NCI-H1092 treated with DMSO at 0.1 percent for 48 hours (cell line): Measurements from ENCODE around the gene DECR2.
"Not testable (repeated sequence)": the region's sequence is repeated elsewhere in the genome, so short reads cannot be mapped to it uniquely, and the experiment has no call there.

Experiments used
- DNase-seq: peaks from one replicate; lab custom pipeline; 2025; lab: John Stamatoyannopoulos, UW

DECR2 gene

GRCh38 chr16:367333-367903, 34.3 kb upstream of the DECR2 start:
- DNase-seq = no peak

- no peak for DNase-seq
Observed at GRCh38 chr16:368388-369158, 33.1 kb upstream of the DECR2 start.

GRCh38 chr16:369275-369865, 32.3 kb upstream of the DECR2 start:
- DNase-seq = no peak

- no peak for DNase-seq
Observed at GRCh38 chr16:369866-370436, 31.7 kb upstream of the DECR2 start.

- DNase-seq = peak; percentile 95
Observed at GRCh38 chr16:370443-370842, 31.2 kb upstream of the DECR2 start, which contains the start of gene MRPL28. Gene MRPL28, minus strand, starts transcription at chr16:370538. Its CDS starts 320 bp downstream, at chr16:370218.

- DNase-seq = no peak
Observed at GRCh38 chr16:370979-371514, 30.6 kb upstream of the DECR2 start.

- DNase-seq = peak; percentile 31
Observed at GRCh38 chr16:371515-372301, 30.0 kb upstream of the DECR2 start.

GRCh38 chr16:372302-372983, 29.2 kb upstream of the DECR2 start:
- DNase-seq = no peak

GRCh38 chr16:373020-373598, 28.6 kb upstream of the DECR2 start:
- DNase-seq = no peak

- DNase-seq = no peak
Observed at GRCh38 chr16:373848-374615, 27.7 kb upstream of the DECR2 start.

- DNase-seq = no peak
Observed at GRCh38 chr16:374616-374926, 27.1 kb upstream of the DECR2 start.

GRCh38 chr16:375212-375611, 26.5 kb upstream of the DECR2 start:
- no peak for DNase-seq

GRCh38 chr16:375927-376816, 25.5 kb upstream of the DECR2 start:
- DNase-seq = no peak

- no peak for DNase-seq
Observed at GRCh38 chr16:376817-377418, 24.8 kb upstream of the DECR2 start.

GRCh38 chr16:377419-377951, 24.2 kb upstream of the DECR2 start:
- DNase-seq = no peak

GRCh38 chr16:378113-378820, 23.4 kb upstream of the DECR2 start:
- not testable (repeated sequence) for DNase-seq

GRCh38 chr16:378821-379182, 22.9 kb upstream of the DECR2 start:
- DNase-seq = no peak
